ENCODE results near the gene FUT7. TPM values are rescaled to one million over a fixed set of nuclear protein-coding genes. Genes with fewer than 3 reads are reported as not detected.
A peak's percentile ranks its signal among the peaks of the same experiment; 100 is the strongest.

Gene FUT7
- total and polyA plus RNA-seq, 11 donors, result 0.15 to 0.48 (median 0.17) TPM; not detected in 8

DNA sequence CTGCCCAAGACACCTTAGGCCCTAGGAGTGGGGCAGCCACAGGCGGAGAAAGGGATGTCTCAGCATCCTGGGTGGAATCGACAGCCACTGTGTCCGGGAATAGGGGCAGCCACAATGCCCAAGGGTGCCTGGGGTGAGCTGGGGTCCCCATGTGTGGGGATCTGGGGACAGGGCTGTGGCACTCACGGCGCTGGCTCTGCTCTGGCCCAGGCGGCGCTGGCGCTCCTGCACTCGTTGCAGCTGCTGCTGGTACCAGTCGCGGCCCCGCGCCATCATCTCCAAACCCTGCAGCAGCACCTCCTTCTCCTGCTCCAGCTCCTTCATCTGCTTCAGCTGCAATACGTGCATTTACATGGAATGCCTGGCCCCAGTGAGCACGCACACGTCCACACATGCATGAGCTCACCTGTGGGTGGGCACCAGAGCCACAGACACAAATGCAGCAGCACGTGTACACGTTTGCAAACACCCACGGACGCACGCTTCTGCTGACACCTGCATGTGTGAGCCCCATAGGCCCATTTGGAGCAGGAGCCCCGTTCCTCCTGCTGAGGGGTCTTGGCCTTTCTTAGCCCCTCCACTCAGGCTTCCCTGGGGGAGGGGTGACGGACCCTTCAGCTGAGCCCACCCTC, 33.6 kb upstream of the FUT7 start:
- Histone ChIP-seq H3K27ac (no peak overlapping the region), H3K9me3 (no peaks in the 10 kb centered on the region), H3K27me3 (peaks cover 0 to 14% (median 5%) of the 10 kb centered on the region in 9 donors), H3K4me3 (no peak overlapping the region), H3K4me1 (peaks cover 0 to 21% (median 4%) of the 10 kb centered on the region in 12 donors), H3K36me3 (no peaks in the 10 kb centered on the region)
- 94 to 96% (median 95%) methylated on average over 18 to 23 of the region's 23 CpGs for whole genome bisulfite sequencing, 4 donors
- TF ChIP-seq, protein P1, sequence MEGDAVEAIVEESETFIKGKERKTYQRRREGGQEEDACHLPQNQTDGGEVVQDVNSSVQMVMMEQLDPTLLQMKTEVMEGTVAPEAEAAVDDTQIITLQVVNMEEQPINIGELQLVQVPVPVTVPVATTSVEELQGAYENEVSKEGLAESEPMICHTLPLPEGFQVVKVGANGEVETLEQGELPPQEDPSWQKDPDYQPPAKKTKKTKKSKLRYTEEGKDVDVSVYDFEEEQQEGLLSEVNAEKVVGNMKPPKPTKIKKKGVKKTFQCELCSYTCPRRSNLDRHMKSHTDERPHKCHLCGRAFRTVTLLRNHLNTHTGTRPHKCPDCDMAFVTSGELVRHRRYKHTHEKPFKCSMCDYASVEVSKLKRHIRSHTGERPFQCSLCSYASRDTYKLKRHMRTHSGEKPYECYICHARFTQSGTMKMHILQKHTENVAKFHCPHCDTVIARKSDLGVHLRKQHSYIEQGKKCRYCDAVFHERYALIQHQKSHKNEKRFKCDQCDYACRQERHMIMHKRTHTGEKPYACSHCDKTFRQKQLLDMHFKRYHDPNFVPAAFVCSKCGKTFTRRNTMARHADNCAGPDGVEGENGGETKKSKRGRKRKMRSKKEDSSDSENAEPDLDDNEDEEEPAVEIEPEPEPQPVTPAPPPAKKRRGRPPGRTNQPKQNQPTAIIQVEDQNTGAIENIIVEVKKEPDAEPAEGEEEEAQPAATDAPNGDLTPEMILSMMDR (IDR thresholded peaks at IDR 0.05), result no peak
- TF ChIP-seq POLR2A (IDR thresholded peaks at IDR 0.05), result no peak
- intact Hi-C loops (cut with DNase I), result loop anchor here in 4 of 10 donors (2.0 to 10.0 kb wide), 4 partner anchors 17 to 281 kb away; partner anchors contain the start of gene NPDC1 (in 1 of the 4)
- DNase-seq (no peak), ATAC-seq (no peak)

DNA sequence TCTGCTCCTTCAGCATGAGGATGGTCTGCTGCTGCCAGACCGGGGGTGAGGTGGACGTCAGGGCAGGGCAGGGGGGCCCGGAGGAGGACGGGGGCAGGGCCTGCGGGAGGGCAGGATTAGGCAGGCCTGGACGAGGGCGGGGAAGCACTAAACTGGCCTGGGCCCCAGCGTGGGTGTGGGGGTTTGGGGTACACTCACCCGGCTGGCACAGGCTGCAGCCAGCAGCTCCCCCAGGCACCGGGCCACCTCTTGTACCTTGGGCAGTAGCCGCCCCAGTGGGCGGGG, 32.9 kb upstream of the FUT7 start:
- Histone ChIP-seq H3K4me3 (no peak overlapping the region), H3K36me3 (no peaks in the 10 kb centered on the region), H3K4me1 (peaks cover 0 to 15% (median 4%) of the 10 kb centered on the region in 12 donors), H3K27ac (no peak overlapping the region), H3K9me3 (no peaks in the 10 kb centered on the region), H3K27me3 (peaks cover 0 to 14% (median 5%) of the 10 kb centered on the region in 9 donors)
- 84 to 93% (median 92%) methylated on average over 8 to 12 of the region's 12 CpGs for WGBS, 4 donors
- ATAC-seq (no peak), DNase-seq (no peak)
- TF ChIP-seq, protein P1 (IDR thresholded peaks at IDR 0.05), result no peak
- TF ChIP-seq POLR2A (IDR thresholded peaks at IDR 0.05), result no peak
- intact Hi-C loops (cut with DNase I), result loop anchor here in 6 of 10 donors (1.0 to 10.0 kb wide), 5 partner anchors 16 to 280 kb away; partner anchors contain the start of gene NPDC1 (in 4 of the 6)

DNA sequence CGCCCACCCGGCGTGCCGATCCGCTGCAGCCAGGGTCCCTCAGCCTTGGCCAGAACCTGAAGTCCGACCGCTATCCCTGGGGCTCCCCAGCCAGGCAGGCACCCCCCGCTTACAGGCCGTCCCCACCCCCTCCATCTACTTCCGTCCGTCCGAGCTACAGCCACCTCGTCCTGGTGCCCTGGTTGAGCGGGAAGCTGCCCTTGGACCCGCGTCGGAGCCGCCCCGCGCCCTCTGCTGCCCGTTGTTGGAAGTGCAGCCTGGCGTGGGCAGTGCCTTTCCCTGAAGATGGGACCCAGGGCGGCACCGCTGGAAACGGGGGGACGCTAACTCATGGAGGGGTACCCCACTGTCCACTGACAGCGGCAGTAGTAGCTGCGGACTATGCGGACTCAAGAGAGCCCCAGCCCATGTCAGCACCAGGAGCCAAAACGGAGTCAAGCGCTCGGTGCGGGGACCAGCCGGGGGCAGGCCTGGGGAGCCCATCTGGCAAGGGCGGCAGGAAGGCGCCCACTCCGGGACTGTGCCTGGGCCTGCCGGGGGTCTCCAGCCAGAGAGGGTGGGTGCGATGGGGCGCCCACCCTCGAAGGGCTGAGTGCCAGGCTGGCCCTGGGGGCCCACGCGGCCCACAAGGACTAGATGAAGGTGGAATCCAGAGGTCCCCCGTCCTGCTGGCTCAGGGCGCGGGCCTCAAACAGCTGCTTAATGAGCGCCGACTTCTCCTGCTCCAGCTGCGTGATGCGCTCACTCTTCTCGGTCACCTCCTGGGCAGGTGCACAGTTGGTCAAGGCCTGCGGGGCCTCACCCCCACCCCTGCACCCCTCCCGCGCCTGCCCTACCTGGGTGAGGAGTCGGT, 32.4 kb upstream of the FUT7 start:
- peaks cover 0 to 10% (median 3%) of the 10 kb centered on the region in 12 donors for H3K4me1 ChIP-seq
- no peaks in the 10 kb centered on the region for H3K36me3 ChIP-seq
- H3K9me3 ChIP-seq, result no peaks in the 10 kb centered on the region
- TF ChIP-seq POLR2A (IDR thresholded peaks at IDR 0.05), result no peak
- TF ChIP-seq, protein P1 (IDR thresholded peaks at IDR 0.05), result peak; percentile 87 to 99 (median 94)
- WGBS, 4 donors, result 41 to 57% (median 51%) methylated on average over 34 to 55 of the region's 55 CpGs
- H3K27me3 ChIP-seq, result peaks cover 0 to 9% (median 1%) of the 10 kb centered on the region in 9 donors
- no peak overlapping the region for H3K27ac ChIP-seq
- peak; percentile 31 to 65 (median 62) for ATAC-seq
- no peak overlapping the region for H3K4me3 ChIP-seq
- DNase-seq, result peak; percentile 55 to 87 (median 73)
- intact Hi-C loops (cut with DNase I), result loop anchor here in 6 of 10 donors (1.0 to 10.0 kb wide), 4 partner anchors 15 to 279 kb away; partner anchors contain the start of gene NPDC1 (in 4 of the 6)
